Right lobe of liver (tissue), 6 donors: ENCODE results near the gene KLF15. TPM values are rescaled to one million over a fixed set of nuclear protein-coding genes. Genes with fewer than 3 reads are reported as not detected.

Source experiments
- ATAC-seq, 4 donors: fragments of 200-7000 bp; cut with Tn5 transposase; one replicate each; pipeline ENCODE4 v1.9.1; 2020; ENCODE audit warnings: mild to moderate bottlenecking in 4 of 4, moderate library complexity in 4 of 4
- DNase-seq, 3 donors: peaks; one replicate each; pipeline ENCODE4 v3.0.0-alpha.2; 2020
- H3K27ac ChIP-seq, 3 donors: fragments of 200-600 bp; one replicate each; pipeline ENCODE4 v1.8.0; 2022
- H3K27me3 ChIP-seq, 2 donors: fragments of 200-600 bp; one replicate each; pipeline ENCODE4 v1.8.0; 2022
- H3K36me3 ChIP-seq, 4 donors: fragments of 200-600 bp; sonication (generic) in 1 of 4; one replicate each; pipeline versions ENCODE4 v1.5.1 to v1.8.0; 2017 to 2022; ENCODE audit warnings: control low read depth in 1 of 4
- H3K4me1 ChIP-seq, 4 donors: fragments of 200-600 bp; sonication (generic) in 1 of 4; one replicate each; pipeline versions ENCODE4 v1.5.1 to v1.8.0; 2017 to 2022; ENCODE audit warnings: control low read depth in 1 of 4
- H3K4me3 ChIP-seq, 3 donors: fragments of 200-600 bp; one replicate each; pipeline ENCODE4 v1.8.0; 2022
- H3K9me3 ChIP-seq, 4 donors: fragments of 200-600 bp; sonication (generic) in 1 of 4; one replicate each; pipeline versions ENCODE4 v1.5.1 to v1.8.0; 2017 to 2022; ENCODE audit warnings: control low read depth in 1 of 4
- POLR2A ChIP-seq: fragments of 450-650 bp; IDR thresholded peaks from one replicate; pipeline ENCODE4 v1.6.1; 2017; ENCODE audit warnings: antibody characterized with exemption, mild to moderate bottlenecking
- WGBS: methylation state at CpG from one replicate; pipeline ENCODE4 v1.1.6; 2018; ENCODE audit warnings: low coverage, low lambda C conversion rate; ENCODE audit not compliant: insufficient coverage; ENCODE audit errors: missing lambda C conversion rate; 5-methylcytosine and 5-hydroxymethylcytosine counted together
- intact Hi-C, 2 donors: fragments of 100-400 bp; cut with DNase I; formaldehyde crosslinking; loops; one replicate each; pipeline versions ENCODE4 v1.11.2 to v1.14.1; 2022
- total RNA-seq, 6 experiments: library from RNA; depleted of rRNA in 2 of 6; stranded (reverse); fragments of >200 nt in 2 of 6; fragmentation: NEBNext Ultra II Directional in 3 of 6; extraction: Animal tissue kit (Norgen Biotek cat#: 25700) in 3 of 6; gene quantifications; one replicate each; pipeline versions ENCODE4 v1.1.0 to v1.2.4, GENCODE V29; 2016 to 2023
- TF ChIP-seq, protein P1 (sequence below), 4 donors: fragments of 200-600 bp in 3 of 4; fragments of 450-650 bp in 1 of 4; IDR thresholded peaks; one replicate each; pipeline versions ENCODE4 v1.5.1 to v1.8.0; 2016 to 2022; ENCODE audit warnings: antibody characterized with exemption in 4 of 4, mild to moderate bottlenecking in 2 of 4
- donor health status: DM: no; HTN: yes; CAD: no.
- donor health status: DM: no; HTN: no; CAD: no.
- donor health status: DM: no; HTN: no; CAD: no.
- donor health status: DM: no; HTN: yes; CAD: no.
- donor health status: DM: no; HTN: yes; CAD: no.

The KLF15 gene
- total RNA-seq, 6 experiments from 2014 or later, result 14.4 to 112 (median 89.3) TPM

DNA sequence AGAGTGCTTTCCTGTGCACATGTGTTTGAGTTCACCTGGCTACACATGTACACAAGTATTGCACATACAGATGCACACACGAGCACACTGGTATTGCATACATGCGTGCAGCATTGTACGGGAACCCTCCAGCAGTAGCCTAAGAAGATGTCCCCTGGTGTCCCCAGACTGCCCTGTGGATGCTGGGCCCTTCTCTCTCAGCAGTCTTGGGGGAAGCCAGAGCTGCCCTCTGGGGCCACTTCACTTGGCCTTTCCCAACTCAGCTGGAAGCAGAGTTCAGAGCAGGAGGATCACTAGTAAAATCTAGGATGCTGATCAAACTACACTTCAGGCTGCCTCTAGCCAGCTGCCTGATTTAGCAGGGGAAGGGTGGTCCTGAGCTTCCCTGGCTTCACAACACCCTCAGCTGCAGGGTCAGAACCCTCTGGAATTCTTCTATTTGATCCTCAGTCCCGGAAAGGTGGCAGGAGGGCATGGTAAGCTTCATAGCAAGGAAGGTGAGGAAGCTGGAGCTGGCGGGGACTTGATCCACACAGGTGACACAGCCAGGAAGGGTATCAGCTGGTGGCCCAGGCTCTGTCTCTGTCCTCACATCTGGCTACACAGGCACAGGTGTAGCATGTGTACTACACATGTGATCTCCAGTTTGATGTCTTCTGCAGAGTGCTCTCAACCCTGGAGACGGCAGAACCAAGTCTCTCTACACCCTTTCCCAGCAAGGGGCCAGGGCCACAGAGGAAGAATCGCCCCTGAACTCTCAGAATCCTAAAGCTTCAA lies 36.5 kb downstream of the KLF15 start:
- Histone ChIP-seq H3K36me3 (no peaks in the 10 kb centered on the region), H3K4me3 (no peak overlapping the region), H3K4me1 (peaks cover 0 to 8% (median 3%) of the 10 kb centered on the region in 4 donors), H3K27me3 (no peaks in the 10 kb centered on the region), H3K27ac (no peak overlapping the region), H3K9me3 (no peaks in the 10 kb centered on the region)
- intact Hi-C loops, result no loop called here
- TF ChIP-seq, protein P1, sequence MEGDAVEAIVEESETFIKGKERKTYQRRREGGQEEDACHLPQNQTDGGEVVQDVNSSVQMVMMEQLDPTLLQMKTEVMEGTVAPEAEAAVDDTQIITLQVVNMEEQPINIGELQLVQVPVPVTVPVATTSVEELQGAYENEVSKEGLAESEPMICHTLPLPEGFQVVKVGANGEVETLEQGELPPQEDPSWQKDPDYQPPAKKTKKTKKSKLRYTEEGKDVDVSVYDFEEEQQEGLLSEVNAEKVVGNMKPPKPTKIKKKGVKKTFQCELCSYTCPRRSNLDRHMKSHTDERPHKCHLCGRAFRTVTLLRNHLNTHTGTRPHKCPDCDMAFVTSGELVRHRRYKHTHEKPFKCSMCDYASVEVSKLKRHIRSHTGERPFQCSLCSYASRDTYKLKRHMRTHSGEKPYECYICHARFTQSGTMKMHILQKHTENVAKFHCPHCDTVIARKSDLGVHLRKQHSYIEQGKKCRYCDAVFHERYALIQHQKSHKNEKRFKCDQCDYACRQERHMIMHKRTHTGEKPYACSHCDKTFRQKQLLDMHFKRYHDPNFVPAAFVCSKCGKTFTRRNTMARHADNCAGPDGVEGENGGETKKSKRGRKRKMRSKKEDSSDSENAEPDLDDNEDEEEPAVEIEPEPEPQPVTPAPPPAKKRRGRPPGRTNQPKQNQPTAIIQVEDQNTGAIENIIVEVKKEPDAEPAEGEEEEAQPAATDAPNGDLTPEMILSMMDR (IDR thresholded peaks at IDR 0.05), result no peak
- no peak for TF ChIP-seq POLR2A
- ATAC-seq (peak in 1 of 4 donors; percentile 14), DNase-seq (no peak)
- WGBS, result 85% methylated on average over 2 of the region's 7 CpGs

DNA sequence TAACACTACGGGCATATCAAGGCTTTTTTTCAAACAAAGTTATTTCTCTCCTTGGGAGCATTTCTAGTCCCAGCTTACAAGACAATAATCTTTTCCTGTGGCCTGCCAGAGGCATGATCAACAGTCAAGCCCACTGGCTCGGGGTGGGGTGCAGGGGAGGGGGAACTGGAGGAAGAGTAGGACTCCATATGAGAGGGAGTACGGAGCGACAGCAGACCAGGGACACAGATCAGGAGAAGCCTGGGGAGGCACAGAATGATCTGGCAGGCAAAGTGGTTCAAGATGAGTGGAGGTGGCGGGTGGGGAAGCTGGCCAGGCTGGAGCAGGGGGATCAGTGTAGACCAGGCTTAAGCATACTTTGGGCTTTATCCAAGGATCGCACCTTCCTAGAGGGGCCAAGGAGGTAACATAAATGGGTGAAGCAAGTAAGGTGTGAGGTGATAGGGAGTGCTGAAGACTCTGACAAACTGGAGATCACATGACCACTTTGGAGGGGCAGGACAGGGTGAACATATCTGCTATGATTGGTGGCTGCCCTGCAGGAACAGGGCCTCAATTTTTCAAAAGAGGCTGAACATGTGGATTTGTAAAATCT lies 37.4 kb downstream of the KLF15 start:
- no peaks in the 10 kb centered on the region for H3K27me3 ChIP-seq
- ATAC-seq, result no peak
- H3K9me3 ChIP-seq, result no peaks in the 10 kb centered on the region
- H3K4me1 ChIP-seq, result peaks cover 0 to 8% (median 3%) of the 10 kb centered on the region in 4 donors
- TF ChIP-seq, protein P1 (IDR thresholded peaks at IDR 0.05), result no peak
- TF ChIP-seq POLR2A, result no peak
- H3K27ac ChIP-seq, result no peak overlapping the region
- H3K36me3 ChIP-seq, result no peaks in the 10 kb centered on the region
- DNase-seq, result no peak
- intact Hi-C loops, result no loop called here
- H3K4me3 ChIP-seq, result no peak overlapping the region
- 76% methylated on average over 5 of the region's 6 CpGs for WGBS

DNA sequence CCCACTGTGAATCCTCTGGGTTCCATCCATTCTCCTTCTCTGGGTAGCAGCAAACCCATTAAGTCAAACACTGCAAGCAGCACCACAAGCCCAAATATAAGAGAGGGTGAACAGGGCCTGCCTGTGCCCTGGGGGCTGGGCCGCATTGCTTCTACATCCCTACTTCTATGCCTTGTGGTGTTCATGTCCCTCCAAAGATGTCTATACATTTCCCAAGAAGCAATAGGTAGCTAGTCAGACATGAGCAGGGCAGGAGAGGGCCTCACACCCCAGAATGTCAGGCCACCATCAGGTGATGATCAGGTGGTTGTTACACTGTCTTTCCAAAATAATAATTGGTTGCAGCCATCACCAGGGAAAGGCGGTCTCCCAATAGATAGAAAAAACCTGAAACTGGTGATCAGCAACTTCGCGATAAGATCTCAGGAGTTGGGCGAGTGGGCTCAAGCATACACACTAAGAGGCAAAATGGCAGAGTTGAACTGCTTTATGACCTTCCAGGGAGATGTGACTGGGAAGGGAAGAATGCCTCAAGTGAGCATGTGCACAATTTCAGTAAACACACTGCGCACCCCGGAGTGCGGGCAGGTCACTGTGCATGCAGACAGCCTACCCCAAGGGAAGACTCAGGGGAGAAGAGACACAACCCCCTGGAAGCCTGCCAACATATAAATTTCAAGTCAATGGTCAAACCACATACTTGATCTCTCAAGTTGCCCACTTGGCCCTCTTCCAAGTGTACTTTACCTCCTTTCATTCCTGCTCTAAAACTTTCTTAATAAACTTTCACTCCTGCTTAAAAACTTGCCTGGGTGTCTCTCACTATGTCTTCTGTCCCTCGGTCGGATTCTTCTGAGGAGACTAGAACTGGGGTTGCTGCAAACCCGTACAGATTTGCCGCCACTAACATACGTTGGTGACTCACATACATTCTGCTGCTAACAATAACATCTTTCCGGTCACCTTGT lies 39.9 kb downstream of the KLF15 start:
- Histone ChIP-seq H3K4me3 (no peak overlapping the region), H3K36me3 (no peaks in the 10 kb centered on the region), H3K9me3 (no peaks in the 10 kb centered on the region), H3K27ac (no peak overlapping the region), H3K4me1 (peaks cover 0 to 5% (median 0%) of the 10 kb centered on the region in 4 donors), H3K27me3 (no peaks in the 10 kb centered on the region)
- ATAC-seq (no peak), DNase-seq (no peak)
- WGBS, result 90% methylated on average over 10 of the region's 14 CpGs
- intact Hi-C loops, result no loop called here
- TF ChIP-seq, protein P1 (IDR thresholded peaks at IDR 0.05), result no peak
- TF ChIP-seq POLR2A, result no peak

- TF ChIP-seq, protein P1 (IDR thresholded peaks at IDR 0.05), result no peak
- TF ChIP-seq POLR2A, result no peak
- Histone ChIP-seq H3K4me1 (no peaks in the 10 kb centered on the region), H3K9me3 (no peaks in the 10 kb centered on the region), H3K36me3 (no peaks in the 10 kb centered on the region), H3K27me3 (no peaks in the 10 kb centered on the region), H3K4me3 (no peak overlapping the region), H3K27ac (no peak overlapping the region)
- ATAC-seq (peak in 2 of 4 donors; percentile 7 to 13), DNase-seq (no peak)
- 83% methylated on average over 2 of the region's 8 CpGs for WGBS
- intact Hi-C loops, result no loop called here
Measured at GRCh38 chr3:126316501-126316939, 40.7 kb downstream of the KLF15 start.
